HG03442 (cell line): ENCODE data around the gene UCN.
"Not testable (repeated sequence)": the region's sequence is repeated elsewhere in the genome, so short reads cannot be mapped to it uniquely, and the experiment has no call there.

Source experiments
- ATAC-seq: cut with Tn5 transposase; IDR thresholded peaks from one replicate; pipeline ENCODE4 v1.9.1; 2021; ENCODE audit warnings: mild to moderate bottlenecking, moderate library complexity; ENCODE audit not compliant: unreplicated experiment

UCN gene, protein sequence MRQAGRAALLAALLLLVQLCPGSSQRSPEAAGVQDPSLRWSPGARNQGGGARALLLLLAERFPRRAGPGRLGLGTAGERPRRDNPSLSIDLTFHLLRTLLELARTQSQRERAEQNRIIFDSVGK

DNA sequence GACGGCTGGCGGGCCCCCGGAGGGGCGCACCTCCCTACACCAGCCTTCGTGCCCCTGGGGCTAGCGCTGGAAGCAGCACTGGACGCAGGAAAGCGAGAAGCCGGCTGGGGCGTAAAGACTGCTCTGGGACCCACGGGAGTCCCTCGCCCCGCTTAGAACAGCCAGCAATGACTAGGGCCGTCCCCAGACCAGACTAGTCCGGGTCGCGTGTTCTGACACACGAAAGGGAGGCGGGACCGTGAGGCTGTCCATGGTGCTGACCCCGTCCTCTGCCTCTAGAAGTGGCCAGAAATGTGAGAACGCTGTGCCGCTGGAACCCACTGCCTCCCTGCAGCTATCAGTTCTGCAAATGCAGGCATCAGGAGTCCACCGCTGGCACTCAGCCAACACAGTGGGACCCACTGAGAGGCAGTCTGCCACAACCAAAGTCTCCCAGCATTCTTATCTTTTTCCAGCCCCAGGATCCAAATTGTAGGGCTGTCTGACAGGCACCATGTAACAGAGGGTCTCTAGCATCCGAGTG, at the start of gene UCN:
Gene UCN (minus strand): TSS at position 87 of the 523 bp plus-strand sequence. CDS start 550 bp downstream, outside the sequence.
- no peak for ATAC-seq

DNA sequence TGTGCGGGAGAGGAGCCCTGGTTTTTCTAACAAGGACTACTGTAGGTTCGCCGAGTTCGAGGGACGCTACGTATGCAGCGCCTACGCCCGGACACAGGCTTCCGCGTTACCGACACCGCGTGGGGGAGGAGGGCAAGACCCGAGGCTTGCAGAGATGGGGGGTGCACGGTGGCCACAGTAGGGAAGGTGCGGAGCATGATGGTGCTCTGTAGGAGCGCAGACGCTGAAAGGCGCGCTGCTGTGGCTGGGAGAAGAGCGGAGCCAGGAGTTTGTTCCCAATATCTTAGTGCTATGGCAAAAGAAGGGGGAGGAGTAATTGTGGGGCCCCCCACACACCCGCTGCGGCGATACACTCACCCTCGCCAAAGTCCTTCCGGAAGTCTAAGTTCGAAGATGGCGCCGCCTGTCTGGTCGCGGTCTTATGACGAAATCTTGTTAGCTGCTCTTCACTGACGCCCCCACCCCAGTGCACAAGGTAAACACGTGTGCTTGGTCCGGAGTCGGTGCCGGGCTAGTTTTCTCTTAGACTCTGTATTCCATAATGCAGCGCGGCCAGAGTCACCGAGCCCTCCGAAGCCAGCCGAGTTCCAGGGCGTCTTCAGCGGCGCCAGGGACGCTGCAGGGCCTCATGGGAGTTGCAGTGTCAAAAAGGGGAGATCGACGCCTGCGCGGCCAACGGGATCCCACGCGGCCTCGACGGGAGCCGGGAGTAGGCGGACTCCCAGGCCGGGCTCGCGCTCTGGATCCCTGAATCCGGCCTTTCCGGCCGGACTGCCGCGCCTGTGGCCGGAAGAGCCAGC, 48.3 kb upstream of the UCN start, which contains the start of gene GTF3C2:
Gene GTF3C2 (minus strand): TSS at position 383 of the 800 bp plus-strand sequence. CDS start 13,210 bp downstream, outside the sequence.
- ATAC-seq = peak; percentile 81

DNA sequence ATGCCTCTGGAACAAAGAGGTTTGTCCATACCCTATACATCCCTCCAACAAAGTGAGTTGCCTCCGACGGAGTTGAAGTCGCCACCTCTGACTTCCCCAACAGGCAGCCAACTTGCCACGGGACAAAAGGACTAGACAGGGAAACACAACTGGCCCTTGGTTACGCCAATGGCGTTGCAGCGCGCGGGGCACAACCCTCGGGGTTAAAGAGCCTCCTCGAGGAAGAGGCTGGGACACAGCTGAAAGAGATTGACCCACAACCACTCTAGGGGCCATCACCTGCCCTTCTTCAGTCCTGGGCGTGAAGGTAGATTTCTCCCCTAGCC, 47.8 kb upstream of the UCN start:
- peak; percentile 36 for ATAC-seq

DNA sequence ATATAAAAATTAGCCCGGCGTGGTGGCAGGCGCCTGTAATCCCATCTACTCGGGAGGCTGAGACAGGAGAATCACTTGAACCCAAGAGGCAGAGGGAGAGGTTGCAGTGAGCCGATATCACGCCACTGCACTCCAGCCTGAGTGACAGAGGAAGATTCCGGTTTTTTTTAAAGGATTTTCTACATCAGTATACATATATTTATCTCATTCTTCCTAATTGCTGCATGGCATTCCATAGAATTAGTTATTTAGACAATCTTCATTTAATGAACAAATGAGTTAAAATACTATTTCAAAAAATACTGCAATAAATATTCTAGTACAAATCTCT, 46.3 kb upstream of the UCN start:
- no peak for ATAC-seq

DNA sequence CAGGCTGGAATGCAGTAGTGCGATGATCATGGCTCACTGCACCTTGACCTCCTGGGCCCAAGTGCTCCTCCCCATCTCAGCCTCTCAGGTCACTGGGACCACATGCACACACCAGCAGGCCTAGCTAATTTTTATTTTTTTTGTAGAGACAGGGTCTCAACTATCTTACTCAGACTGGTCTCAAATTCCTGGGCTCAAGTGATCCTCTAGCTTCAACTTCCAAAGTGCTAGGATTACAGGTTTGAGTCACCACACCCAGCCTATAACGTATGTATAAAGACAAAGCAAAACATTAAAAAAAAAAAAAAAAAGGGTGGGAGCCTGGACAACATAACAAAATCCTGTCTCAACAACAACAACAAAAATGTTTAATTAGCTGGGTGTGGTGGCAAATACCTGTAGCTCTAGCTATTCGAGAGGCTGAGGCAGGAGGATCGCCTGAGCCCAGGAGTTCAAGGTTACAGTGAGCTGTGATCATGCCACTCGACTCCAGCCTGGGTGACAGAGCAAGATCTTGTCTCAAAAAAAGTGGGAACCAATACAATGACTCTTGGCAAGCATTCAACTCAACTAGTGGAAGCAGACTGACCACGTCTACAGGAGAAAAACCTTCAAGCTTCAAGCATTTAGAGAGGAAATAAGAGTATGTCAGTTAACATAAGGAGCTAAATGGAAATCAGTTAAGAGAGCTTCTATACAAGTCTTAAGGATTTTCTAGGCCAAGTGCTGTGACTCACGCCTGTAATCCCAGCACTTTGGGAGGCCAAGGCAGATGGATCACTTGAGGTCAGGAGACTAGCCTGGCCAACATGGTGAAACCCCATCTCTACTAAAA, 45.7 kb upstream of the UCN start:
- no peak for ATAC-seq

DNA sequence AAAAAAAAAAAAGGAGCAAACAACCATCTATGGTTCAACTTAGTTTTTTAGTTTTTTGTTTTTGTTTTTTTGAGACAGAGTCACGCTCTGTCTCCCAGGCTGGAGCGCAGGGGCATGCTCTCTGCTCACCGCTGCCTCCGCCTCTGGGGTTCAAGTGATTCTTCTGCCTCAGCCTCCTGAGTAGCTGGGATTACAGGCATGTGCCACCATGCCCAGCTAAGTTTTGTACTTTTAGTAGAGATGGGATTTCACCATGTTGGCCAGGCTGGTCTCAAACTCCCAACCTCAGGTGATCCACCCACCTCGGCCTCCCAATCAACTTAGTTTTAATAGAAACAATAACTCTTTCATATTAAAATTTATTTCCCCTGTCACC, 45.1 kb upstream of the UCN start:
- not testable (repeated sequence) for ATAC-seq

DNA sequence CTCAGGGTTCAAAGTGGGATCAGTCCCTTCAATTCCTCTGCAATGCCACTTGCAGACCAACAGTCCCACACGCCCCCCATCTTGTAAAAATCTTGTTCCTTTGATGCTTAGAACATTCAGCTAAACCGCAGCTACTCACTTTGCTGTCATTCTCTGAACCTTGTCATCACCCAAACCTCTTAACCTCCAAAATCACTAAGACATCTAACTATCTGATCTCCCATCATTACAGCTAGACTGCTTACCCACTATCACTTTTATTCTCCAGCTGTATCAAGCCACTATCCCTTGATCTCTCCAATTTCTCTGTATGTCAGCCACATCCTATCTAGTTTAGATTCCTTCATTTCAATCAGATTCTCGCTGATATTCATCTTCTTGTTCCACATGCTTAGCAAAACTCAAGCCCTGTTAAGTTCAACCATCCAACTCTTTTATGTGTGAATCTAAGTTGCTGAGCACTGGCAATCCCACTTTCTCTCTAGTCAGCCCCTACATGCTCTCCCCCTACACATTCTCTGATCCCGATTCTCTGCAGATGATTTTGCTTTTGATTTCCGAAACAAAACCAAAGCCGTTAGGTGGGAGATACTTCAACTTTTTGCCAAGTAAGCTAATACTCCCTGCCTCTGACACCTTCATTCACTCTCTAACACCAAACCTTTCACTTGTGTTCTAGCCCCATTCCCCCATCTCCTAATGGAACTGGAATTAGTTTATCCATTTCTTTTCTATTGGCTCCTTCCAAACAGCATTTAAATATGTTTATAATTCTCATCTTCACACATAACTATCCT, 43.8 kb upstream of the UCN start:
- no peak for ATAC-seq

DNA sequence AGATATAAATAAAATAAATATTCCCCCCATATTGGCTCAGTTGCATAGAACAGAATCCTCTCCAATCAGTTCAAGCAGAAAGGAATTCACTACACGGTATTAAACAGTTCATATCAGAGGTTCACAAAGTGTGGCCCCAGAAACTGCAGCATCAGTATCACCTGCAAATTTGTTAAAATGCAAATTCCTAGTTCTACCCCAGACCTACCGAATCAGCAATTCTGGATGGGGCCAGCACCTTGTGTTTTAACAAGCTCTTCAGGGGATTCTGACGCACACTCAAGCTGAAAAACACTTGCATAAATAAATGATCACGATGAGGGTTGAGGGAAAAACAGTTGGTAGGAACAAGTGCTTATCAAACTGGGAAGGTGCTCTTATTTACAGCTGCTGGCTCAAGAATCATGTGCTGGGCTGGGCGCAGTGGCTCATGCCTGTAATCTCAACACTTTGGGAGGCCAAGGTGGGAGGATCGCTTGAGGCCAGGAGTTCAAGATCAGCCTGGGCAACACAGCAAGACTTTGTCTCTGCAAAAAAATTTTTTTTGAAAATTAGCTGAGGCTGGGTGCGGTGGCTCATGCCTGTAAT, 42.0 kb upstream of the UCN start:
- no peak for ATAC-seq

DNA sequence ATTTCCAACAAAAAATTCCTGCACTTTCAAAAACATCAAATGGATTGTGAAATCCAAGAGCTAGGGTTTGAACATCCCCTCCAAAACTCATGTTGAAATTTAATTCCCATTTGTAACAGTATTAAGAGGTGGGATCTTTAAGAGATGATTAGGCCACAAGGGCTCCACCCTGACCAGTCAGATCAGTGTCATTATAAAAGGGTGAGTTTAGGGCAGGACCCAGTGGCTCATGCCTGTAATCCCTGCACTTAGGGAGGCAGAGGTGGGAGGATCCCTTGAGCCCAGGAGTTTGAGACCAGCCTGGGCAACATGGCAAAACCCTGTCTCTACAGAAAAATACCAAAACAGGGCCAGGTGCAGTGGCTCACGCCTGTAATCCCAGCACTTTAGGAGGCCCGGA, 39.4 kb upstream of the UCN start:
- no peak for ATAC-seq

DNA sequence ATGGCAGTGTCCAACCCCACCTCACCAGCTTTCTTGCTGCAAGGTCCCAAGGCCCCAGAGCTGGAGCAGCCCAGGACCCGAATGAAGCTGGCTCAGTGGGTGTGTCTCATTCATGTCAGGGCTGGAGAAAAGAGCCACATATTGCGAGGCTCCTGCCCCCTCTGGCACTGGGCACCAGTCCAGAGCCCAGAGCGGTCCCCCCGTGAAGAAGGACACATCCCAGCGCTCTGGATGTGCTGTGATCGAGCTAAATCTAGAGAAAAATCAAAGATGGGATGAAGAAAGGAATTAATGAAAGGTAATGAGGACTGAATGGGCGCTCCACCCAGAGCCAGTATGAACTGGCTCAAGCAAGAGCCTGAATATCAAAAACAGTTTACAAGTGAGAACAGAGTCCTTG, 27.9 kb upstream of the UCN start:
- ATAC-seq = no peak

DNA sequence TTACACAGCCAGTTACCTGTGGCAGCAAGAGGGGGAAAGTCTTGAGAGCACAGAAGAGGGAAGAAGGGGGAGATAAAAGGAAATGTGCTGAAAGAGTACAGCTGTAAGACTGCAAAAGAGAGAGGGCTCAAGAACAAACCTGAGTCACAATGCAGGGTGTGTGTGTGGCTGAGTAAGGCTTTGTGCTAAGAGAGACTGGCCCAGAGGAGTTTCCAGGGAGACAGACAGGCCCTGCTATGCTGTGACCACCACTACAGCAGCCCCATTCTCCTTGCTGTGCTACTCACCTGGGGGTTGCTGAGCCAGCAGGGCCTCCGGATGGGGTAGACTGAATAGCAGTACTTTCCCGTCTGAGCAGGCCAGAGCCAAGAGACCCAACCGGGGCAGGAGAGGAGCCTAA, 27.1 kb upstream of the UCN start:
- no peak for ATAC-seq

DNA sequence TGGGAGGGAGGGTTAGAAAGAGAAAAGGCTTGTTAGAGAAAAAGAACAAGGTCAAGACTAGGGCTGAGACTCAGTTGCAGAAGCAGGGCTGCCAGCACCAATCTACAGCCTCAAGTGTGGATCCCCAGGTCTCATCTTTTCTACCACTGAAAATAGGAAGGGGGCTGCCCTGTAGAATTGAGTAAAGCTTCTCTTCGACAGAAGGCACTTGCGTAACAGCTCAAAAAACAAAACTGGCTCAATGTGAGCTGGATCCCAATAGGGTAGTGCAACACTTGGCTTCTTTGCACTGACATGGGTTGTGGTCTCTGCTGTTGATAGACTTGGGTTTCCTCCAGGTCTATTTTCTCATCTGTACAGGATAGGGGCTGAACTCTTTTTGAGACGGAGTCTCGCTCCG, 16.5 kb upstream of the UCN start:
- ATAC-seq = no peak

DNA sequence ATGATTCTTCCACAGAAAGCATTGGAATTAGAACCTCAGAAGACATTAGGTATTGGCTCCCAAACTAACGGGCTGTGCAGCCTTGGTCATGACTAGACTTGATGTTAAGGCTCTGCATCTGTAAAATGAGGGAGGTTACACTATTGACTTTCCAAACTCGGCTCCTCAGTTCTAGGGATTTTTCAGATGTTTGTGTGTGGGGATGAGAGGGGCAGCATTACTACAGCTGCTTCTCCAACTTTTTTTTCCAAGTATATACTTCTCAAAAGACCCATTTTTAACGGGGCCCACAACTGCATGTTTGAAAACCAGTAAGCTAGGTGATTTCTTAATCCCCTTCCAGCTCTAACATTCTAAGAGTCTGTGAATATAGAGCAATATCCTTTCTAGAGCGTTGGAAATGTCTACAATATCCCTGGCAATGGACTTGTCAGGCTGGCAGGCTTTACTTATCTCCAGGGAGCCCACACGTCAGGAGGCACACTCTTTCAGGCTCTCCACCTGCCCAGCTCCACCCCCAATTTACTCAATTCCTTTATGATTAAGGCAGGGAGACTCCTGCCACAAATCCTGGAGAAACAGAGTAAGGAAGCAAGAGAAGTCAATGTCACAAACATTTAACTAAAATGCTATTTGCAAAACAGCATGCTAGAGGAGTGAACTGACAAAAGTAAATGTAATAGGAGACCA, 15.5 kb upstream of the UCN start:
- ATAC-seq = no peak

DNA sequence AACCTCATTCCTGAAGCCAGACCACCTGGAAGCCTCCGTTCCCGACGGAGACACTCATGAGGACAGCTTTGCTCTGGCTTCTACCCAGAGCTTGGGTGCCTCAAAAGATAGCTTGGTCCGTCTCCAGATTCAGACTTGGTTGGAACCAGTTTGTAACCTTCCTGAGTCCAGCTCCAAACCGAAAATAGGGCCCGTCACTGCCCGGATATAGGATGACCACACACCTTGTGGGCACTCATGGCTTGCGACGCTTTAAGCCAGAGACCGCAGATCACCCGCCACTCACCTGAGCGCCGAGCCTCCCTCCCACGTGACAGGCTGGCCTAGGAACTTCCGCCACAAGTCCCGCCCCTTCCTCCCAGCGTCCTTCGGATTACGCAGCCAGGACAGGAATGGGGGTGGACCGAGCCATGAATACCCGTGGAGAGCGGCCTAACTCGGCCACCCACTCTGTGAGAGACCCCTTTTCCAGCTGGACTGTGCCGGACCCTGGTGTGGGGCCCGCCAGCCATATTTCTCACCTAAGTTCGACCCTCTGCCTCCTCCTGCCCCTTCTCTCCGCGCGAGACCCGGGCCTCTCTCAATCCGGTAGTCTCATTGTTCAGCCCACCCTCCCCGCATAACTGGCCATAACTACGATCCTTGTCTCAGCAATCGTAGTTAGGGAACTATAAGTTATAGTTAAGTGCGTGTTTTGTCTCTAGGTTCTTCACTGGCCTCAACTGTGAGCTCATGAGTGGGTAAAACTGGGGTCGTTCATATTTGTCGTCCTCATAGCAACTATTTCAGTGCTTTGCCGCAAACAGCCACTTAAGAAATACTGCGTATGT, 14.7 kb upstream of the UCN start, which contains the start of gene MPV17:
Gene MPV17 (minus strand): TSS at position 332 of the 830 bp plus-strand sequence. CDS start 580 bp downstream, outside the sequence.
- peak; percentile 89 for ATAC-seq

DNA sequence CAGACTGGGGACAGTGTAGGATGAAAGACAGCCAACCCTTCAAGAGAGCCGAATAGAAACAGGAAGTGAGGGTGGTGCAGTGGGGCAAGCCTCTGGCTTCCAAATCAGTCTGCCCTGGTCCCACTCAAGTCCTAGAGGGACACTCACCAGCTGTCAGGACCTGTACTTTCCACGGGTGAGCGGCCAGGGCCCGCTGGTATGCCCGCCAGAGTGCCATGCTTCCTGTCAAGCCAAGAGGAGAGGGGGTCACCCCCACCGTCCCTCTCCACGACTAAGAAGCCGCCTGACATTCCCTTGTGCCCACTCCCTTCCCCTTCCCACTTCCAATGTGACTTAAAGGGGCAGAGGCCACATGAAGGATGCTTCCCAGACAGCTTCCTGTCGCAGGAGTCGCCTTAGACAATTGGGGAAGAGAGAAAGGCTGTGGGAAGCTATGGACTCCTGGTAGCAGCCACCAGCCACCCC, 14.1 kb upstream of the UCN start:
- ATAC-seq = no peak

DNA sequence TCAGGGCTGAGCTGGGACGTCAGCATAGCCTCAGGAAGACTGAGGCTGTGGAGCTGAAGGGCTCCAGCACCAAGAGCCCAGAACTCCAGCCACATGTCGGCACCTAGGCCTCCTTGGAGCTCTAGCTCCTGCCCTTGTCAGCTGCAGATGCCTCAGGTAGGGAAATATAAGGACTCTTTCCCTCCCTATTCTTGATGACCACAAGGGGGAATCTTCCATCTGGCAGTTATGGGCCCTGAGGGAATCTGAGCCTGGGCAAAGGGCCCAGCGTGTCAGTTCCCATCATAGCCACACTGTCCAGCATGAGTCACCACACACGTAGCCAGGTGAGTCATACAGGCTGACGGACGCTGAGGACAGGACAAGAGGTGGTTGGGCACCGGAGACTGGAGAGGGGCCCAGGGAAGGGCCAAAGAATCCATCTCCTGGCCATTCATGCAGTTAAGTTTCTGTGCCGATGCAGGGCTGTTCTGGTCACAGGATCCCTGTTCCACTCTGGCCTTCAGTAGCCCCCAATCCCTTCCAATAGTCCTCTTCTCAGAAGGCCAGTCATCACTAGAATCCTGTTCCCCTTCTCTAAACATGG, 12.8 kb upstream of the UCN start:
- ATAC-seq = no peak

DNA sequence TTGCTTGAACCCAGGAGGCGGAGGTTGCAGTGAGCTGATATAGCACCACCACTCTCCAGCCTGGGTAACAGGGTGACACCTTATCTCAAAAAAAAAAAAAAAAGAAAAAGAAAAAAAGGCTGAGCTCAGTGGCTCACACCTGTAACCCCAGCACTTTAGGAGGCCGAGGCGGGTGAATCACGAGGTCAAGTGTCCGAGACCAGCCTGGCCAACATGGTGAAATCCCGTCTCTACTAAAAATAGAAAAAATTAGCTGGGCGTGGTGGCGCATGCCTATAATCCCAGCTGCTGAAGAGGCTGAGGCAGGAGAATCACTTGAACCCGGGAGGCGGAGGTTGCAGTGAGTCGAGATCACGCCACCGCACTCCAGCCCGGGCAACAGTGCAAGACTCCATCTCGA, 11.6 kb upstream of the UCN start:
- ATAC-seq = not testable (repeated sequence)

DNA sequence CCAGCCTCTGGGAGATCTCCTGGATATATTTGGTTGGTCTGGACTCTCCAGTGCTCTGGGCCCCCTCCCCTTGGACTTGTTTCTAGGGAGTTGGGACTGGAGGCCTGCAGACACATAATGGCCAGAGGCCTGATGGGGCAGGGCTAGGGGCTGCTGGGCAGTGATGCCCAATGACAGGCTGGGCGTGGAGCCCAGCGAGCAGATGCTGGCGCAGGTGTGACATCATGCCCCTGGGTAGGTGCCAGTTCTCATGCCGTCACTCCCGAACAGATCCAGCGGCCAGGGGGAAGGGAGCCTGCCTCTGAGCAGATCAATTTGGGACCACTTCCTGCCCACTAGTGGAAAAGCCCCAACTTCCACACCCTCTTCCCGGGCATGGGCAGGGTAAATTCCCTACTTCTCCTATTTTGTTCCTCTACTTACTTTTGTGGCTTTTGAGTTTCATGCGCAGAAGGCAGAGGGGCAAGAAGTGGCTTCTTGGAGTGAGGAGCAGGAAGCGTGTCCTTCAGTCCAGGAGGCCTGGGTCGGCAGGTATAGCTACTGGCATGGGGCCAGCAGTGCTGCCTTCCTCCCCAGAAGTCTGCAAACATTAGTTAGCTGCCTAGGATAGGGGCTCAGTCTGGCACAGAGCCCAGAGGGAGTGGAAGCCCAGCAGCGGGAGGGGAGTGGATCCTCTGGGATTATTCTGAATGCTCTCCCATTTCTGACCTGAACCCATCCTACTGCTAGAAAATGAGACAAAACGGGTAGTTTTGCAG, 8.6 kb upstream of the UCN start:
- ATAC-seq = no peak
